ENCODE results near the gene RNF150.

Gene RNF150

GRCh38 chr4:141035920-141036319 lies 97.3 kb downstream of the RNF150 start:
- in situ Hi-C loops (cut with MboI; ENCODE audit: low sequenced_read_pairs), result no loop called here

DNA sequence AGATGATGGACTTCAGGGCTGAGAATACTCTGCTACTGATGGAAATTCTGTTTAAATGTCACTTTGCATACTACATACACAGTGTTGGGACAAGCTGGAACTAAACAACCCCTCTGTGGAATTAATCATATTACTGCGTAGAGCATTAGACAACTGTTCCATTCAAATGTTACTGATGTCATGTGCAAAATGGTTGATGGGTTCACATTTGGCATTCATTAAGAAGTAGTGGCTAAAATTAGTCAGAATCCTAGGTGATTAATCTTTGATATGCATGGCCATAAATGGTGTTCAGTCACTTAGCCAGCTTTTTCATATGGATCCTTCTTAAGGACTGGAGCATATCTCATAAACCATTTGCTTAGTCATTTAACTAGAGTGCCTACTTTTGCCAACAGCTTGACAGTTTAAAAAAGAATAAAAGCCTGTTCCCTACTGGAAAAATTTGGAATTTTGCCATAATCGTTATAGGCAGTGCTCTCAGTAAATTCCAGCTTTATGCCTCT lies 105.2 kb downstream of the RNF150 start:
- in situ Hi-C loops (cut with MboI; ENCODE audit: low sequenced_read_pairs), result no loop called here

GRCh38 chr4:141027421-141027820 lies 105.8 kb downstream of the RNF150 start:
- in situ Hi-C loops (cut with MboI; ENCODE audit: low sequenced_read_pairs), result no loop called here

DNA sequence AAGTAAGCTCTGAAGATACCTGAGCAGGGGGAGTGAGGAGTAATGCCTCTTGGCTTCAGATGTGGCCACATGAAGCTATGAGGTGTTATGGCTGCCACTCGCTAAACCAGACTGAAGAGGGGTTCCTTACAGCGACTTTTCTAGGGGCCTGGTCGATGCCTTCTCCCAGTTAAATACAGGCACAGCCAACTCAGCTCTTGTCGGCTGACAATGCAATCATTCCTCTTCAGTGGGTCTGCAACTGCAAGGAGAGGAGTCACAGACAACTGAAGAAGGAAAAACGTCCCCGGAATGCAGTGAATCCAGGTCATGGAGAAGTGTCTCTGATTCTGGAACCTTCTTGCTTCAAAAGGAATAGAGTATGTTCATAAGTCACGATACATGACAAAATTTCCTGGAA lies 106.4 kb downstream of the RNF150 start:
- in situ Hi-C loops (cut with MboI; ENCODE audit: low sequenced_read_pairs), result no loop called here

GRCh38 chr4:141023051-141023450 lies 110.2 kb downstream of the RNF150 start:
- in situ Hi-C loops (cut with MboI; ENCODE audit: low sequenced_read_pairs), result no loop called here

DNA sequence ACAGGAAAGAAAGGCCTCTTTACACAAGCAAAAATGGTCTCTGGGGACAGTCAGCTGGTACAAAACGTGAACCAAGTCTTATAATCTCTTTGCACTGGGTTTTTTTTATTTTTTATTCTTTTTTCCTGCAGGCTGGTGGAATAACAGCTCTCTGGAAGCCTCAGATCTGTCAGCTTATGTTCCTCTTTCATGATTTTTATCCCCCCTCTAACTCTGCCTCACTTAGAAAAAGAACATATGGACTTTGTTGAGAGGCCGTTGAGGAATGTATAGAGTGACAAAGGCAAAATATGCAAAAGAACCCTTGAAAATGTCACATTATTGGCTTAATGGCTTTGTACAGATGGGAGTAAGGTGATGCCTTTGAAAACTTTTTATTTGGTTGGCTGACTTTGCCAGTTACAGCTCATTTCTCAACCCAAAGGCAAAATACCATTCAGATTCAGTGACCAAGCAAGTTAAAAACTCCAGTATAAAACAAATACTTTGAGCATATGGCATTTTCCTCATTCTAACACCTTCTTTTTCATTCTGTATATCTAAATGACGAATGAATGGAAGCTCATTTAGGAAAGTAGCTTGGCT lies 111.1 kb downstream of the RNF150 start:
- in situ Hi-C loops (cut with MboI; ENCODE audit: low sequenced_read_pairs), result no loop called here

GRCh38 chr4:141021397-141022110 lies 111.7 kb downstream of the RNF150 start:
- in situ Hi-C loops (cut with MboI; ENCODE audit: low sequenced_read_pairs), result no loop called here

DNA sequence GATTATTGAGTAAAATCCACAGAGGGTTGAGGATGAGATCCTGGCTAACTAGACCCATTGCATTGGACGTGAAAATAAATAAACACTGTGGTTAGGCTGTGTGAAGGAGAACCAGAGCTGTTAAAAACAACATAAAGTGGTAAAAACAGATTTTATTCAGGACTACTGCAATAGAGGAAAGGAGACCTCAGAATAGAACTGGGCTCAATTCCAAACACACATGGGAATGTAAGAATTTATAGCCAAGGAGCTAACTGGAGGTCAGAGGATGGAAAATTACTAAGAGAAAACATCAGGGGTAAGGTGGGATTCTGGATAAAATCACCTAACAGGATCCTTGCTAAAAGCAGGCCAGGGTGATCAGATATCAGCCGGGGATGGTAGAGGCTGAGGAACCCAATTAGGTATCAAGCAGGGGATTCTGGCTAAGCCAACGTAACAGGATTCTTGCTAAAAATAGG lies 112.4 kb downstream of the RNF150 start:
- in situ Hi-C loops (cut with MboI; ENCODE audit: low sequenced_read_pairs), result no loop called here

- in situ Hi-C loops (cut with MboI; ENCODE audit: low sequenced_read_pairs), result no loop called here
Measured at GRCh38 chr4:141019768-141020167, 113.5 kb downstream of the RNF150 start.

DNA sequence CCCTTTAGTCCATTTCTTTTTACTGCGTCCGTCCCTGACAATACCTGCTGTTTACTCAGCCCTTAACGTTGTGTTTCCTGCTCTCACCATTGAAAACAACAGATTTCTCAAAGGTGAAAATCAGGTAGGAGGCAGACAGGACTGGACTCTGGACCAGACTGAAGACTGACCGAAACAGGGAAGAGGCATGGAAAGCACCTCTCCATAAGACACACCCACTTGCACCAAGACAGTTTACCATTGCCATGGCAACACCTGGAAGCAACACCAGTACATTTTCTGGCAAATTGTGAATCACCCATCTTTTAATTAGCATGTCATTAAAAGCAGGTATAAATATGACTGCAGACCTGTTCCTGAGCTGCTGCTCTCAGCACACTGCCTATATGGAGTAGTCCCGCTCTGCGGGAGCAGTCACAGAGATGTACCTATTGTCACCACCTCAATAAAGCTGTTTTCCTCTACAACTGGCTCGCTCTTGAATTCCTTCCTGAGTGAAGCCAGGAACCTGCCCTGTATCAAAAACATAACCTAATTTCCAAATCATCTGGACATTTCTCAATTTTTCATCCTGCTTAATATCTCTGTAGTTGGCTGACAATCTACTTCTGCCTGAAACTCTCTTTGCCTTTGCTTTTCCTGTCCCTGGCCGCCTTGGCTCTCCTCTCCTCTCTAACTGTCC lies 117.0 kb downstream of the RNF150 start:
- in situ Hi-C loops (cut with MboI; ENCODE audit: low sequenced_read_pairs), result no loop called here

DNA sequence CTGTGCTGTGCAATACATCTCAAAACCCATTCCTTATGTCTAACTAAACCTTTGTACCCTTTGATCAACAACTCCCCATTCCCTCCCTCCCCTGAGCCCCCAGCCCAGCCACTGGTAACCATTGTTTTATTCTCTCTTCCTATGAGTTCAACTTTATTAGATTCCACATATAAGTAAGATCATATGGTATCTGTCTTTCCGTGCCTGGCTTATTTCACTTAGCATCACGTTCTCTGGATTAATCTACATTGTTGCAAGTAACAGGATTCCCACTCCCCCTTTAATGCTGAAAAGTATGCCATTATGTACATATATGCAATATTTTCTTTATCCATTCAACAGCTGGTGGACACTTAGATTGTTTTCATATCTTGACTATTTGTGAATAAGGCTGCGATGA lies 119.4 kb downstream of the RNF150 start:
- in situ Hi-C loops (cut with MboI; ENCODE audit: low sequenced_read_pairs), result no loop called here

- in situ Hi-C loops (cut with MboI; ENCODE audit: low sequenced_read_pairs), result no loop called here
Measured at GRCh38 chr4:141011901-141012315, 121.4 kb downstream of the RNF150 start.

GRCh38 chr4:141009931-141010330 lies 123.3 kb downstream of the RNF150 start:
- in situ Hi-C loops (cut with MboI; ENCODE audit: low sequenced_read_pairs), result no loop called here

GRCh38 chr4:141009129-141009528 lies 124.1 kb downstream of the RNF150 start:
- in situ Hi-C loops (cut with MboI; ENCODE audit: low sequenced_read_pairs), result no loop called here

GRCh38 chr4:141006242-141006802 lies 126.9 kb downstream of the RNF150 start:
- in situ Hi-C loops (cut with MboI; ENCODE audit: low sequenced_read_pairs), result no loop called here

DNA sequence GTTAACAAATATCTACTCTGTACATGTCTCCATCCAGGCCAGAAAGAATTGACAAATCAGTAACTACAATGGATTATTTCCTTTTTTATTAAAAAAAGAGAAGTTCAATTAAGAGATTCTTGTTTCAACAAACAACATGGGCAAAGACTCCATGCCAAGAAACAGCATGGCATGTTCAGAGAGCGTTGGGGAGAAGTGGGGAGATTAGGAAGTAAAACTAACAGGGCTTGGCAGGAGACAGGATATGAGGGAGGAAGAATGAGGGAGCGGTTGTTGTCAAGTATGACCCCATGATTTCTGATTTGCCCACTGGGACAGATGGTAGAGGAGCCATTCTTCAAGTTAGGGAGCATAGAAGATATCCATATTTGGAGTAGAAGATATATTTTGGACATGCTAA lies 128.4 kb downstream of the RNF150 start:
- in situ Hi-C loops (cut with MboI; ENCODE audit: low sequenced_read_pairs), result no loop called here

GRCh38 chr4:141003193-141003592 lies 130.1 kb downstream of the RNF150 start:
- in situ Hi-C loops (cut with MboI; ENCODE audit: low sequenced_read_pairs), result no loop called here

- in situ Hi-C loops (cut with MboI; ENCODE audit: low sequenced_read_pairs), result no loop called here
Measured at GRCh38 chr4:141002323-141002805, 130.9 kb downstream of the RNF150 start.

DNA sequence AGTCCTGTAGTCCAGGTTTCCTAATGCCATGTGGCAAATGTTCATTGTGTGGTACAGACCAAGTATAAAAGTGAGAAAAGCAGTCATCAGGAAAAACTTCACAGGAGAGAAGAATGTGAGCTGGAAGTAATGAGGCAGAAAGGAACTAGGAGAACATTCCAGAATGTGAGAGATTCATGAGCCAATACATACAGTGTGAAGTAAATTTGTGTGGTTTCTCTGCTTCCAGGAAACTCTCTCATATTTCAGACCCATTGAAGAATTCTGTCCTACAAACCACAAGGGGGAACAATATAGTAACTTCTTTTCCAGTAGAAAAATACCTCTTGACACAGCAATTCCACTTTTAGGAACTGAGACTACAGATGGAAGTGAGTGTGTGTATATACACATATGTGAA lies 136.5 kb downstream of the RNF150 start:
- in situ Hi-C loops (cut with MboI; ENCODE audit: low sequenced_read_pairs), result no loop called here

GRCh38 chr4:140995058-140995457 lies 138.2 kb downstream of the RNF150 start:
- in situ Hi-C loops (cut with MboI; ENCODE audit: low sequenced_read_pairs), result no loop called here

- in situ Hi-C loops (cut with MboI; ENCODE audit: low sequenced_read_pairs), result no loop called here
Measured at GRCh38 chr4:140994015-140994414, 139.3 kb downstream of the RNF150 start.
